Uterus (tissue), 4 donors: ENCODE data around the gene AKAP12. TPM values are rescaled to one million over a fixed set of nuclear protein-coding genes. Genes with fewer than 3 reads are reported as not detected.

ENCODE experiments used
- DNase-seq, 2 donors: peaks; one replicate each; pipeline ENCODE4 v3.0.0-alpha.2; 2019 to 2020
- H3K27ac ChIP-seq, 2 donors: fragments of 200-600 bp; sonication (generic); 1 replicate in 1 of 2; 2 replicates in 1 of 2; pipeline ENCODE4 v1.5.1; 2016 to 2018
- H3K27me3 ChIP-seq, 2 donors: fragments of 200-600 bp; sonication (generic); one replicate each; pipeline ENCODE4 v1.5.1; 2018 to 2019; ENCODE audit warnings: control low read depth in 1 of 2
- H3K36me3 ChIP-seq, 2 donors: fragments of 200-600 bp; sonication (generic); one replicate each; pipeline ENCODE4 v1.5.1; 2019; ENCODE audit warnings: control low read depth in 1 of 2
- H3K4me1 ChIP-seq, 2 donors: fragments of 200-600 bp; sonication (generic); one replicate each; pipeline ENCODE4 v1.5.1; 2018 to 2019; ENCODE audit warnings: control low read depth in 1 of 2
- H3K4me3 ChIP-seq, 2 donors: fragments of 200-600 bp; sonication (generic); 1 replicate in 1 of 2; 2 replicates in 1 of 2; pipeline ENCODE4 v1.5.1; 2018 to 2019; ENCODE audit warnings: mild to moderate bottlenecking in 1 of 2
- H3K9me3 ChIP-seq, 2 donors: fragments of 200-600 bp; sonication (generic); one replicate each; pipeline ENCODE4 v1.5.1; 2019; ENCODE audit warnings: control low read depth in 1 of 2
- CTCF ChIP-seq, 4 experiments: fragments of 200-600 bp in 2 of 4; fragments of 450-650 bp in 2 of 4; sonication (generic) in 2 of 4; IDR thresholded peaks; one replicate each; pipeline ENCODE4 v1.5.1; 2016 to 2019; ENCODE audit warnings: antibody characterized with exemption in 4 of 4, mild to moderate bottlenecking in 2 of 4, moderate library complexity in 1 of 4
- POLR2A ChIP-seq, 2 donors: fragments of 450-650 bp; IDR thresholded peaks; one replicate each; pipeline ENCODE4 v1.6.1; 2016; ENCODE audit warnings: antibody characterized with exemption in 2 of 2, mild to moderate bottlenecking in 1 of 2, moderate library complexity in 1 of 2
- intact Hi-C: fragments of 100-400 bp; cut with DNase I; formaldehyde crosslinking; loops from one replicate; pipeline ENCODE4 v1.15.1; 2023; ENCODE audit warnings: low total_unique reads
- total RNA-seq, 4 donors: library from RNA; depleted of rRNA in 3 of 4; stranded (reverse); fragments of >200 nt in 3 of 4; gene quantifications; one replicate each; pipeline versions ENCODE4 v1.1.0 to v1.2.4, GENCODE V29; 2014 to 2023
- donor health status: DM: yes; HTN: yes; CAD: no.

AKAP12 gene
- total RNA-seq, 4 donors from 2014 or later: 47.6 to 218 (median 70.2) TPM

GRCh38 chr6:151276112-151276740 is 36.5 kb downstream of the AKAP12 start:
- TF ChIP-seq POLR2A (IDR thresholded peaks at IDR 0.05) (no peak), CTCF (IDR thresholded peaks at IDR 0.05) (no peak)
- DNase-seq: no peak
- Histone ChIP-seq H3K27ac (peak overlapping the region in 1 of 2 donors; percentile 15), H3K36me3 (no peaks in the 10 kb centered on the region), H3K4me3 (no peak overlapping the region), H3K27me3 (no peaks in the 10 kb centered on the region), H3K9me3 (no peaks in the 10 kb centered on the region), H3K4me1 (peaks cover 0 to 7% of the 10 kb centered on the region in 2 donors)
- intact Hi-C loops: no loop called here

GRCh38 chr6:151279891-151280290 is 40.1 kb downstream of the AKAP12 start:
- no peaks in the 10 kb centered on the region for H3K9me3 ChIP-seq
- peak overlapping the region in 1 of 2 donors; percentile 34 for H3K27ac ChIP-seq
- intact Hi-C loops: no loop called here

GRCh38 chr6:151280859-151281258 is 41.1 kb downstream of the AKAP12 start:
- Histone ChIP-seq H3K4me1 (peaks cover 0 to 7% of the 10 kb centered on the region in 2 donors), H3K9me3 (no peaks in the 10 kb centered on the region), H3K27me3 (no peaks in the 10 kb centered on the region), H3K4me3 (no peak overlapping the region), H3K27ac (no peak overlapping the region), H3K36me3 (no peaks in the 10 kb centered on the region)
- intact Hi-C loops: no loop called here
- TF ChIP-seq CTCF (IDR thresholded peaks at IDR 0.05) (no peak), POLR2A (IDR thresholded peaks at IDR 0.05) (no peak)
- no peak for DNase-seq

More at GRCh38 chr6:151279891-151280290, 40.1 kb downstream of the AKAP12 start:
- TF ChIP-seq CTCF (IDR thresholded peaks at IDR 0.05) (no peak), POLR2A (IDR thresholded peaks at IDR 0.05) (no peak)
- Histone ChIP-seq H3K27me3 (no peaks in the 10 kb centered on the region), H3K4me1 (peaks cover 0 to 7% of the 10 kb centered on the region in 2 donors), H3K36me3 (no peaks in the 10 kb centered on the region), H3K4me3 (no peak overlapping the region)
- no peak for DNase-seq

GRCh38 chr6:151284012-151284411 is 44.2 kb downstream of the AKAP12 start:
- Histone ChIP-seq H3K4me1 (no peaks in the 10 kb centered on the region), H3K36me3 (no peaks in the 10 kb centered on the region), H3K27ac (peak overlapping the region in 1 of 2 donors; percentile 26), H3K4me3 (no peak overlapping the region), H3K9me3 (no peaks in the 10 kb centered on the region), H3K27me3 (no peaks in the 10 kb centered on the region)
- intact Hi-C loops: no loop called here
- TF ChIP-seq CTCF (IDR thresholded peaks at IDR 0.05) (no peak), POLR2A (IDR thresholded peaks at IDR 0.05) (no peak)
- no peak for DNase-seq

GRCh38 chr6:151284548-151285017 is 44.8 kb downstream of the AKAP12 start:
- H3K4me1 ChIP-seq: no peaks in the 10 kb centered on the region
- no peak overlapping the region for H3K4me3 ChIP-seq
- TF ChIP-seq POLR2A (IDR thresholded peaks at IDR 0.05) (no peak), CTCF (IDR thresholded peaks at IDR 0.05) (no peak)
- no peaks in the 10 kb centered on the region for H3K9me3 ChIP-seq
- H3K27me3 ChIP-seq: no peaks in the 10 kb centered on the region
- intact Hi-C loops: no loop called here
- peak overlapping the region; percentile 17 to 31 for H3K27ac ChIP-seq
- no peak for DNase-seq
- H3K36me3 ChIP-seq: no peaks in the 10 kb centered on the region
